HepG2 (cell line): ENCODE results near the gene PRR19. TPM values are rescaled to one million over a fixed set of nuclear protein-coding genes. Genes with fewer than 3 reads are reported as not detected.

ENCODE experiments used
- ATAC-seq: fragments of 200-7000 bp; cut with Tn5 transposase; 3 replicates; pipeline ENCODE4 v1.9.1; 2020; ENCODE audit warnings: mild to moderate bottlenecking, moderate library complexity
- BruUV-seq: library from RNA; stranded (reverse); fragments of 400-500 nt; replicated peaks from 2 replicates; lab custom pipeline; 2021; lab: Mats Ljungman, UMichigan
- CTCF ChIA-PET: fragments of 300-600 bp; formaldehyde crosslinking; extraction: SDS; loops from one replicate; lab custom pipeline; 2021; ENCODE audit warnings: low total read pairs, inconsistent platforms, low intra/inter-chr PET ratio; lab: Yijun Ruan, JAX
- POLR2A ChIA-PET: fragments of 350-600 bp; sonication (Branson Sonifier 250); formaldehyde crosslinking; loops from one replicate; lab custom pipeline; 2020; ENCODE audit warnings: antibody characterized with exemption, inconsistent platforms; lab: Yijun Ruan, JAX
- DNase-seq: peaks from one replicate; pipeline ENCODE4 v3.0.0-alpha.2; 2015; ENCODE audit warnings: low spot score
- FAIRE-seq: peaks from 3 replicates; lab custom pipeline; 2011; peaks lifted over from hg19 to GRCh38; lab: Jason Lieb, UNC
- H2AFZ ChIP-seq: one replicate; pipeline ENCODE4 v1.6.1; 2011; ENCODE audit warnings: low read length, inconsistent platforms
- H3K27ac ChIP-seq: fragments of 300-600 bp; 3 replicates; pipeline ENCODE4 v1.8.0; 2011; ENCODE audit warnings: mixed run types, mild to moderate bottlenecking, mixed read lengths, low read length, inconsistent platforms; ENCODE audit not compliant: insufficient read depth; ENCODE audit errors: extremely low read length
- H3K27me3 ChIP-seq, 2 experiments: fragments of 200-600 bp in 1 of 2; 2 replicates in 1 of 2; 3 replicates in 1 of 2; pipeline versions ENCODE4 v1.6.0 to v1.8.0; 2011; ENCODE audit warnings: low read length in 2 of 2, mild to moderate bottlenecking in 2 of 2, moderate library complexity in 2 of 2, inconsistent platforms in 1 of 2; ENCODE audit not compliant: insufficient read depth in 2 of 2, control insufficient read depth in 1 of 2
- H3K36me3 ChIP-seq, 2 experiments: fragments of 200-600 bp in 1 of 2; replicated peaks in 1 of 2; 2 replicates in 1 of 2; 3 replicates in 1 of 2; pipeline versions ENCODE4 v1.5.1 to v1.8.0; 2011; ENCODE audit warnings: low read length in 2 of 2, inconsistent platforms in 1 of 2; ENCODE audit not compliant: insufficient read depth in 2 of 2, control insufficient read depth in 1 of 2
- H3K4me1 ChIP-seq: 2 replicates; pipeline ENCODE4 v1.5.1; 2012; ENCODE audit warnings: low read length, inconsistent platforms; ENCODE audit not compliant: insufficient read depth
- H3K4me2 ChIP-seq: 2 replicates; pipeline ENCODE4 v1.6.0; 2011; ENCODE audit warnings: low read depth, low read length, inconsistent platforms
- H3K4me3 ChIP-seq, 3 experiments: fragments of 200-600 bp in 1 of 3; sonication (generic), shearing (Covaris generic) in 1 of 3; replicated peaks in 1 of 3; 2 replicates each; pipeline ENCODE4 v1.5.1; 2011 to 2016; ENCODE audit warnings: low read length in 3 of 3, inconsistent platforms in 2 of 3, low read depth in 2 of 3, mild to moderate bottlenecking in 2 of 3, control low read depth in 1 of 3, mixed read lengths in 1 of 3; ENCODE audit not compliant: insufficient read depth in 1 of 3
- H3K79me2 ChIP-seq: one replicate; pipeline ENCODE4 v1.6.1; 2011; ENCODE audit warnings: low read length, inconsistent platforms; ENCODE audit not compliant: insufficient read depth
- H3K9ac ChIP-seq: 2 replicates; pipeline ENCODE4 v1.6.0; 2011; ENCODE audit warnings: mild to moderate bottlenecking, low read depth, low read length, inconsistent platforms; ENCODE audit not compliant: insufficient read depth
- H3K9me3 ChIP-seq: 2 replicates; pipeline ENCODE4 v1.5.1; 2012; ENCODE audit warnings: mild to moderate bottlenecking, low read length
- H4K20me1 ChIP-seq: 2 replicates; pipeline ENCODE4 v1.6.0; 2011; ENCODE audit warnings: inconsistent platforms, mild to moderate bottlenecking, low read length, moderate library complexity; ENCODE audit not compliant: insufficient read depth
- CSRNP2 ChIP-seq: sonication (generic); formaldehyde crosslinking; conservative IDR thresholded peaks from 2 replicates; pipeline ENCODE4 v1.8.0; 2022; ENCODE audit warnings: low read depth, missing genetic modification reagents
- DNMT3B ChIP-seq: conservative IDR thresholded peaks from 2 replicates; pipeline ENCODE4 v1.6.1; 2016; ENCODE audit warnings: missing biosample characterization, control low read depth
- MAX ChIP-seq: IDR thresholded peaks from 2 replicates; pipeline ENCODE4 v1.6.1; 2012; ENCODE audit warnings: inconsistent platforms
- MTA3 ChIP-seq: sonication (generic); formaldehyde crosslinking; IDR thresholded peaks from 2 replicates; pipeline ENCODE4 v1.4.0; 2020; ENCODE audit warnings: missing genetic modification reagents
- NAIF1 ChIP-seq: sonication (generic); formaldehyde crosslinking; IDR thresholded peaks from 2 replicates; pipeline ENCODE4 v1.5.0; 2020; ENCODE audit warnings: mild to moderate bottlenecking, missing genetic modification reagents, borderline replicate concordance
- POLR2G ChIP-seq: fragments of 200-400 bp; formaldehyde crosslinking; IDR thresholded peaks from 2 replicates; pipeline ENCODE4 v1.6.1; 2018; ENCODE audit warnings: mild to moderate bottlenecking, low read depth, low read length, moderate library complexity
- RFX1 ChIP-seq: fragments of 450-650 bp; IDR thresholded peaks from 2 replicates; pipeline ENCODE4 v1.6.1; 2017
- SRY ChIP-seq: sonication (generic); formaldehyde crosslinking; IDR thresholded peaks from 2 replicates; pipeline ENCODE4 v1.8.0; 2022; ENCODE audit warnings: mild to moderate bottlenecking, missing genetic modification reagents
- YEATS2 ChIP-seq: sonication (generic); formaldehyde crosslinking; IDR thresholded peaks from 2 replicates; pipeline ENCODE4 v1.4.0; 2020; ENCODE audit warnings: missing genetic modification reagents, borderline replicate concordance
- ZFP36L1 ChIP-seq: sonication (generic); formaldehyde crosslinking; IDR thresholded peaks from 2 replicates; pipeline ENCODE4 v1.8.0; 2022; ENCODE audit warnings: mild to moderate bottlenecking, missing genetic modification reagents, moderate library complexity
- ZNF12 ChIP-seq: sonication (generic); formaldehyde crosslinking; IDR thresholded peaks from 2 replicates; pipeline ENCODE4 v1.5.0; 2020; ENCODE audit warnings: missing genetic modification reagents
- ZNF263 ChIP-seq: sonication (generic); formaldehyde crosslinking; IDR thresholded peaks from 2 replicates; pipeline ENCODE4 v1.4.0; 2020; ENCODE audit warnings: missing genetic modification reagents
- ZSCAN31 ChIP-seq: sonication (generic); formaldehyde crosslinking; IDR thresholded peaks from 2 replicates; pipeline ENCODE4 v1.5.0; 2020; ENCODE audit warnings: low read depth, mild to moderate bottlenecking, missing genetic modification reagents
- WGBS: methylation state at CpG from one replicate; pipeline ENCODE4 v1.1.6; 2017; ENCODE audit warnings: low lambda C conversion rate; 5-methylcytosine and 5-hydroxymethylcytosine counted together
- in situ Hi-C: cut with HindIII; loops from 2 replicates; pipeline ENCODE4 v1.10.0; 2017; ENCODE audit warnings: low pct_unique_long_range_greater_than_20kb; ENCODE audit not compliant: extremely low pct_ligation_motif_present
- intact Hi-C: fragments of 100-400 bp; cut with micrococcal nuclease; formaldehyde crosslinking; loops from one replicate; pipeline ENCODE4 v1.10.0; 2022; ENCODE audit not compliant: unreplicated experiment
- polyA plus RNA-seq, 8 experiments: library from polyadenylated mRNA; depleted of rRNA in 3 of 8; stranded (reverse) in 7 of 8; unstranded in 1 of 8; fragments of >200 nt; fragmentation: Illumina TruSeq in 4 of 8; extraction: Trizol in 4 of 8; gene quantifications; 2 replicates each; pipeline versions ENCODE4 v1.2.1 to v1.2.3, GENCODE V29; 2011 to 2016; ENCODE audit warnings: low read depth in 4 of 8, missing spikeins in 1 of 8, mixed read lengths in 1 of 8; ENCODE audit not compliant: insufficient read depth in 1 of 8
- total RNA-seq, 5 experiments: library from RNA; depleted of rRNA; stranded (reverse); fragments of >200 nt; fragmentation: Illumina TruSeq; extraction: Trizol; gene quantifications; 2 replicates each; pipeline ENCODE4 v1.2.3, GENCODE V29; 2016; ENCODE audit warnings: low read depth in 1 of 5

Gene PRR19
- total and polyA plus RNA-seq, 2 of the 13 experiments (the other 11 are each of a cell fraction or from before 2014, with no cell fraction given) = 0.21 to 0.33 TPM

DNA sequence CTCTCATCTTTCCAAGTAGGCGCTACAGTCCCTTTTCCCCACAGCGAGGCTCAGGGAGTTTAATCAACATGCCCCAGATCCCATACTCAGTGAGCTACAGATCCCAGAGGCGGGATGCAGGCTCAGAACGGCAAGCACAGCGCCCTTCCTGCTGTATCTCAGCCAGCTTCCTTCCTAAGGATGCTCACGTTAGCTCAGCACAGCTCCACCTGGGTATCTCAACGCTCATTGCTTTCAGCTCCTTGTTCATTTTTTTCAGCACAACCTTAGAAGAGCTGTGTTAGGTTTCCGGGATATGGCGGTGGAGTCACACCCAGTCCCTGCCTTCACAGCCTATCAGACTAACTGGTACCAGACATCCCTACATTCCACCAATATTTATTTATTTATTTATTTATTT lies 20.4 kb downstream of the PRR19 start:
- H3K4me2 ChIP-seq = no peak overlapping the region
- ChIA-PET CTCF (no interaction called here), POLR2A (no interaction called here)
- no peak for ATAC-seq
- H3K4me3 ChIP-seq = no peak overlapping the region
- intact Hi-C loops (no loop called here), in situ Hi-C loops (no loop called here)
- no peak overlapping the region for H3K27ac ChIP-seq
- DNase-seq = no peak
- no peak for FAIRE-seq
- H3K4me1 ChIP-seq = peaks cover 20% of the 10 kb centered on the region
- no peaks in the 10 kb centered on the region for H3K36me3 ChIP-seq
- H3K9ac ChIP-seq = no peak overlapping the region
- no peak overlapping the region for H2AFZ ChIP-seq
- no peak for TF ChIP-seq POLR2G
- no peak for TF ChIP-seq ZSCAN31
- TF ChIP-seq RFX1 = no peak
- TF ChIP-seq YEATS2 (CRISPR knock-in tag) = no peak
- TF ChIP-seq MTA3 (CRISPR knock-in tag) = no peak
- TF ChIP-seq ZNF12 (CRISPR knock-in tag) = no peak
- no peak for TF ChIP-seq MAX
- WGBS = 33% methylated on average over 8 of the region's 9 CpGs
- BruUV-seq = no TSS peak
- H3K27me3 ChIP-seq = peaks cover 0 to 10% of the 10 kb centered on the region in 2 experiments; a peak in 2 of 5 replicates
- H3K79me2 ChIP-seq = peaks cover 15% of the 10 kb centered on the region
- H4K20me1 ChIP-seq = no peaks in the 10 kb centered on the region
- H3K9me3 ChIP-seq = no peaks in the 10 kb centered on the region

- Histone ChIP-seq H3K4me3 (no peak overlapping the region), H3K9ac (no peak overlapping the region), H4K20me1 (no peaks in the 10 kb centered on the region), H2AFZ (no peak overlapping the region), H3K79me2 (peaks cover 17% of the 10 kb centered on the region), H3K27ac (no peak overlapping the region), H3K4me1 (peaks cover 23% of the 10 kb centered on the region), H3K4me2 (no peak overlapping the region), H3K9me3 (no peaks in the 10 kb centered on the region), H3K36me3 (no peaks in the 10 kb centered on the region)
- CTCF ChIA-PET = no interaction called here
- BruUV-seq = no TSS peak
- FAIRE-seq (no peak), DNase-seq (no peak), ATAC-seq (no peak)
- 85% methylated on average over 29 of the region's 29 CpGs for WGBS
- intact Hi-C loops = no loop called here
- in situ Hi-C loops = no loop called here
- no peak for TF ChIP-seq NAIF1 (CRISPR knock-in tag)
- no peak for TF ChIP-seq DNMT3B (CRISPR knock-in tag)
- TF ChIP-seq ZNF263 (CRISPR knock-in tag) = no peak
- no peak for TF ChIP-seq CSRNP2 (CRISPR knock-in tag)
- TF ChIP-seq SRY = no peak
- TF ChIP-seq ZFP36L1 = no peak
- TF ChIP-seq, all 625 proteins: peak for 0
- POLR2A ChIA-PET = no interaction called here
- peaks cover 0 to 10% of the 10 kb centered on the region in 2 experiments; a peak in 2 of 5 replicates for H3K27me3 ChIP-seq
Observed at GRCh38 chr19:42323473-42323851, 21.5 kb downstream of the PRR19 start.
